GM21825 (cell line): ENCODE results near the gene RPL7A.

ENCODE experiments used
- ATAC-seq: cut with Tn5 transposase; IDR thresholded peaks from one replicate; pipeline ENCODE4 v1.9.1; 2021; ENCODE audit warnings: mild to moderate bottlenecking, moderate library complexity; ENCODE audit not compliant: unreplicated experiment

RPL7A gene

GRCh38 chr9:133346021-133346785 is 1.8 kb upstream of the RPL7A start:
- ATAC-seq, result no peak

DNA sequence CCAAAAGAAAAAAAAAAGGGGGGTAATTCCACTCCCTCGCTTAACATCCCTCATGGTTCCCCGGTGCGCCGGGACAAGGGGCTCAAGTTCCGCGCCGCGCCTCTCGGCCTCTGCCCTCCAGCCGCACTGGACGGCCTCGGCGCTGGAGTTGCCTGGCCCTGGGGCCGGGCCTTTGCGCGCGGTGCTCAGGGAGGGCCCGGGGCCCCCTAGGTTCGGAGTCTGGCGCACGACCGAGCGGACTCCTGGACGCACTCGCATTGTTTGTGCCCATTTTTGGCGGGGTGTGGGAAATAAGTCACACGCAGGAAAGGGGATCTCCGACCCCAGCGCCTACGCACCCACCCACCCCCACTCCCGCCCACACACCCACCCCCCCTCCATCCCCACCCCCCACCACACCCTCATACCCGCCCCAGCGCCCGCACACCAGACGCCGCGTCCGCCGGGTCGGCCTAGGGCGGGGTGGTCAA is 468 bp upstream of the RPL7A start:
- peak; percentile 17 for ATAC-seq

- no peak for ATAC-seq
Measured at GRCh38 chr9:133348718-133349573, 928 bp downstream of the RPL7A start.

GRCh38 chr9:133349965-133350616 is 2.1 kb downstream of the RPL7A start:
- no peak for ATAC-seq

DNA sequence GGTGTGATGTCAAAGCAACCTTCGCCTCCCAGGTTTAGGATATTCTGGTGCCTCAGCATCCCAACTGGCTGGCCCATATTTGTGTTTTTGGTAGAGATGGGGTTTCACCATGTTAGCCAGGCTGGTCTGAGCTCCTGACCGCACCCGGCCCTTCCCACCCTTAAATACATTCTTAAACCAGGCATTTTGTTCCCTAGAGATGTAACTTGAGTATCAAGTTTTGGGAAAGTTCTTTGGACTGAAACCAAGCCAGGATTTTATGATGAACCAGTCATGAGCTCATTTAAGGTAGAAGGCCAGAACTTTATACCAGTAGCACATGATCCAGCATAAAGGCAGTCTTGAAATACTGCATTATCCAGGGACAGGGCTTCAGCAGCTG is 3.5 kb downstream of the RPL7A start:
- no peak for ATAC-seq

DNA sequence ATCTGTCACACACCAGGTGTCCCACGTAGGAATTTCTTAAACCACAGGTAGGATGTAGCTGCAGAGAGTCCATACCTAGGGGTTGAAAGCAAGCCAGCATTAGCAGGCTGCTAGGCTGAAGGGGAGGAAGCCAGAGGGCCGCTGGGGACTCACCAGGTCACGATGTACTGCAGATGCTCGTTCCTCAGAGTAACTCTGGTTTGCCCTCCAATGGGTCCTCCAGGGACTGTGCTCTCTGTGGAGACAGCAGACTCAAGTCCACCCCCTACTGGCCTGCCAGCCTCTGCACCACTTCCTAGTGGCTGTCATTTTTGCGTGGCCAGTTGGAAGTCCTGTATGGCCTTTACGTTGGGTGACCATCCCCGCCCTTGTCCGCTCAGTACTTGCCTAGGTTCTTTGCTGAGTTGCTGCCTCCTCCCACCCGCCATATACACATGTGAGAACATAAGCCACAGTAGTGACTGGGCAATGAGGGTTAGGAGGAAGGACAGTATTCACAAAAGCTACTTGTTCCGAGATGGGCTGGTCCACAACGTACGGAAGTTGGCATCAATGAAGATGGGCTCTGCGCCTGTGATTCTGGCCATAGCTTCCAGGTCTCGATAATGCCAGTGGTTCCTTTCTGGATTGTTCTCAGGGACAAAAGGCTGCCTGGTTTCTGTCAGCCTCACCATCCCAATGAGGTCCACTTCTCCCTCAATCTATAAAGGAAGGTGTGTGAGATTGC is 4.1 kb downstream of the RPL7A start:
- no peak for ATAC-seq

DNA sequence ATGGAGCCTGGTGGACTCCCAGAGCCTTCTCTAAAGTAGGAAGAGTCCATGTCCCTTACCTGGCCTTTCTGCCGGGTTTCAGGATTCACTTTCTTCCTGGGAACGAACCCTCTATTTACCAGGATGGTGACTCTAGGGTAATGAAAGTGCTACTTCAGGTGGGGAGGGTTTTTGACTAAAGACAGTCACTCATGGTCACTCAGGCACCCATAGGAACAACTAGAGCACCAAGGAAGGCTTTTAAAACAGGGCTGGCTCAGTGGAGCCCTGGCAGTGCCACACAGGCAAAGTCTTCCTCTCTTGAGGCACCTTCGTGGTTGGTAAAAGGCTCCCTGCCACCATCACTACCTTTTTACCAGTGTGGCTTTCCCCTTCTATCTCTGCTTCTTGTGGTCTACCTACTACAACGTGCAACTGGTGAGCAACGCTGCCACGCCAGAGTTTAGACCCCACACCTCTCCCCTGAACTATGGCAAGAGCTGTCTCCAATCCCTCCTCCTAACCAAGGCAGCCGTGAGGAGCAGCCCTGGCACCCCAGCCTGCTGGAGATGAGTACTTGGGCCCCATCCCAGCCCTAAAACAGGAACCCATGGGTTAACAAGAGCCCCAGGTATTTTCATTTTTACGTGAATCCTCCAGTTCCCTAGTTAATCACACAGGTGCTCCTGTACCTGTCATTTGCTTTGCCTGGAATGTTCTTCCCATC is 4.8 kb downstream of the RPL7A start:
- no peak for ATAC-seq

DNA sequence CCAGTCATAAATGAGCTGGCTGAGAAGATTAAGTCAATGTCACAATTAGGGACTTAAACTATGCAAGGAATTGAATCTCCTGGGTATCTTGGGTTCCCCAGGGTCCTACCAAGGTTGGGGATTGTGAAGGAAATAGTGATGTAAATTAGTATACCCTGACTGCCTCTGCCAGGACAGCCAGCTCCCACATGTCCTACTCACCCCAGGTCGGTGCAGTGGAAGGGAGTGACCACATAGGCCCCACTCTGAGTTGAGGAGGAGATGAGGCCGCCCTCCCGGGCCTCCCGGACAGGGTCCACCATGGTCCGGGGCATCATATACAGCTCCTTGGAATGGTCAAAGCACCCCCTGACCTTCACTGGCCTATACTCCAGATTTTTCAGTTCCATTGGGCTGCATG is 5.5 kb downstream of the RPL7A start:
- ATAC-seq, result no peak

DNA sequence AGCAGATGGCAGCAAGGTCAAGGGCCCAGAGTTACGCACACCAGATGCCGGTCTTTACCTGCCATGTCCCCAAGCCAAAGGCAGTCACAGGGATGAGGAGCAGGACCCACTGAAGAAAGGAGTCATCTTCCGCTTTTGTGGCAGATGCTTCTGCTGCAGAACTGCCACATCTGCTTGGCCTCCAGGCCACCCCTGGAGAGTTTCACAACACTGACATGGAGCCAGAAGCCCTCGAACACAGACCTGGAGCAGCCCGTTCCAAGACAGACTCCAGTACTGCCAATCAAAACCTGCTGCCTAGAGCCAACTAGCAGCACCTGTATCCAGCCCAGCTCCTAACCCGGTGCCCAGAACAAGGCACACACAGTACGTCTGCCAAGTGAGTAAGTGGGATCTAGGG is 6.7 kb downstream of the RPL7A start:
- no peak for ATAC-seq

DNA sequence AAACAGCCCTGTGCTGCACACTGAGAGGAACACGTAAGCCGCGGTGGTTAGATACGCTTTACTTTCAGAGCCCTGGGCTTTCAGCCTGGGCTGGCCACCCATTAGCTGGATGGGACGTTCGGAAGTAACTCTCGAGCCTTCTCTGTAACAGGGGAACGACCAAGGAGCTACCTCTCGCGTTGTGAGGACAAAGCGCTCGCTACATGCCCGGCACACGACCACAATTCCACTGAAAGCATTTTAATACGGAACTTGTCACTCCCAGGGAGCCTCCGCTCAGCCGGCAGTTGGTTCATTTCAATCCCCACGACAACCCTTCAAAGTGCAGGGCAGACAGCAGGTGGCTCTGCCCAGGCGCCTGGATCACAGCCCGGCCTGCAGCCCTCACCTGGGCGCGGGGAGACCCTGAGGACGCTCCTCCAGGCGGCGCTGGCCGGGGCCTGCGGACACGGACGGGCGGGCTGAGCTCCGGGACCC is 7.9 kb downstream of the RPL7A start:
- ATAC-seq, result peak; percentile 25

DNA sequence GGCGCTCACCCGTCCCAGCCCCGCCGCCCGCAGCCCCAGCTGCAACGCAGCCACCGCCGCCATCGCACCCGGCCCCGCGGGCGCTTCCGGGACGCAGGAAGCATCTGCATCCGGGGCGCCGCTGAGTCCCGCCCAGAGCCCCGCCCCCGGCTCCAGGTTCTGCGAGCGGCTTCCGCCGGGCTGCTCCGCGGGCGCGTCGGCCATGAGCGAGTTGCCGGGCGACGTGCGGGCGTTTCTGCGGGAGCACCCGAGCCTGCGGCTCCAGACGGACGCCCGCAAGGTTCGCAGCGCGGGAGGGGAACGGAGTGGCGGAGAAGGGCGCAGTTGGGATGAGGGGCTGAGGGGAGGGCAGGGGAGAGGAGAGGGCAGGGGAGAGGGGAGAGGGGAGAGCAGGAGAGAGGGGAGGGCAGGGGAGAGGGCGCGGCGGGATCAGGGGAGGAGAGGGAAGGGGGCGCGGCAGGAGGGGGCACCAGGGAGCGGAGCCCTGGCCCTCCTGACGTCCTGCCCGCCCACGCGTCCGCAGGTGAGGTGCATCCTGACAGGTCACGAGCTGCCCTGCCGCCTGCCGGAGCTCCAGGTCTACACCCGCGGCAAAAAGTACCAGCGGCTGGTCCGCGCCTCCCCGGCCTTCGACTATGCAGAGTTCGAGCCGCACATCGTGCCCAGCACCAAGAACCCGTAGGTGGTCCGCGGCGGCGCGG is 8.5 kb downstream of the RPL7A start, which contains the start of the genes SURF1 and SURF2:
Gene SURF1, minus strand, starts transcription at position 97 of the 701 bp plus-strand sequence. Its CDS starts 34 bp downstream, at position 63.
Gene SURF2, plus strand, starts transcription at position 160 of the 701 bp plus-strand sequence. Its CDS starts 43 bp downstream, at position 203.
- peak; percentile 67 for ATAC-seq

DNA sequence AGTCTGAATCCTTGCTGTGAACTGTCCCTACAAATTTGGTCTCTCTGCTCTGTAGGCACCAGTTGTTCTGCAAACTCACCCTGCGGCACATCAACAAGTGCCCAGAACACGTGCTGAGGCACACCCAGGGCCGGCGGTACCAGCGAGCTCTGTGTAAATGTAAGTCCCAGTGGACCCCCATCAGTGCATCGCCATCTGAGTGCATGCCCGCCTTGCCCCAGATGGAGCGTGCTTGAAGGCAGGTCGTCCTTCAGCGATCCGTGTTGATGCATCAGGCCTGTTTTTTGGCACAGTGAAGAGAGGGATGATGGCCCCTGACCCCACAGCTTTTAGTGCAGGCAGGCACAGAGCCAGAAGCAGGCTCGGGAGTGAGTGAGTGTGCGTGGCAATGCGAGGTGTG is 9.6 kb downstream of the RPL7A start:
- no peak for ATAC-seq

GRCh38 chr9:133359399-133360175 is 11.6 kb downstream of the RPL7A start:
- ATAC-seq, result no peak

- no peak for ATAC-seq
Measured at GRCh38 chr9:133360400-133361393, 12.7 kb downstream of the RPL7A start.

GRCh38 chr9:133361507-133362092 is 13.6 kb downstream of the RPL7A start:
- no peak for ATAC-seq

GRCh38 chr9:133362359-133363044 is 14.5 kb downstream of the RPL7A start:
- no peak for ATAC-seq
